KG1 (cell line): ENCODE measurements around the gene EMP3.

Experiments used
- DNase-seq: peaks from one replicate; lab custom pipeline; 2025; lab: John Stamatoyannopoulos, UW

EMP3 gene

DNA sequence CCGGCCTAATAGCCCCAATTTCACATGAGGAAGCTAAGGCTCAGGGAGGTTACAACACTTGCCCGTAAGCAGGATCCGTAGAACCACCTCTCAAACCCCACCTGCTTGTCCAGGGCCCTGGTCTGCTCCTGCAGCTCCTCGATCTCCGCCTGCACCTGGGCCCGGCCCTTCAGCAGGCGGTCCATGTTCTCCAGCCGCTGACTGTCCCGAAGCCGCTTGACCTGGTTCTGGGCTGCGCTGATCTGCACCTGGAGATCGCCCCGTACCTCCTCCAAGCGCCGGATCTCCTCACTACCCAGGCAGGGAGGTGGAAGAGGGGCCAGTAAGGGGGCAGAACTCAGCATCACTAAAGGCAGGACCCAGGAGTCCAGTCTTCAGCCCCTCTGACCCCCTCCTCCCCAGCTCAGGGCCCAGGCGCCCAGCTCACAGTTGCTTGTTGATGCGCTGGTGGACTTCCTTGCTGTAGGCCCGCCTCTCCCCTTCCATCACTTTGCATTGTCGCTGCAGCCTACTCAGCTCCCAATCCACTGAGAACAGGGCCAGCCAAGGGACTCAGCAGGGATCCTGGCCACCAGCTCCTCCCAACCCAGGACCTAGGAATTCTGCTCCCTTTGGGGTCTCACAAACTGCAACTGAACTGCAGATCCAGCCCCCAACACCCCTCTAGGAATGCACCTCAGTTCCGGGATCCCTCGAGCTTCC, 6.9 kb upstream of the EMP3 start:
- no peak for DNase-seq

DNA sequence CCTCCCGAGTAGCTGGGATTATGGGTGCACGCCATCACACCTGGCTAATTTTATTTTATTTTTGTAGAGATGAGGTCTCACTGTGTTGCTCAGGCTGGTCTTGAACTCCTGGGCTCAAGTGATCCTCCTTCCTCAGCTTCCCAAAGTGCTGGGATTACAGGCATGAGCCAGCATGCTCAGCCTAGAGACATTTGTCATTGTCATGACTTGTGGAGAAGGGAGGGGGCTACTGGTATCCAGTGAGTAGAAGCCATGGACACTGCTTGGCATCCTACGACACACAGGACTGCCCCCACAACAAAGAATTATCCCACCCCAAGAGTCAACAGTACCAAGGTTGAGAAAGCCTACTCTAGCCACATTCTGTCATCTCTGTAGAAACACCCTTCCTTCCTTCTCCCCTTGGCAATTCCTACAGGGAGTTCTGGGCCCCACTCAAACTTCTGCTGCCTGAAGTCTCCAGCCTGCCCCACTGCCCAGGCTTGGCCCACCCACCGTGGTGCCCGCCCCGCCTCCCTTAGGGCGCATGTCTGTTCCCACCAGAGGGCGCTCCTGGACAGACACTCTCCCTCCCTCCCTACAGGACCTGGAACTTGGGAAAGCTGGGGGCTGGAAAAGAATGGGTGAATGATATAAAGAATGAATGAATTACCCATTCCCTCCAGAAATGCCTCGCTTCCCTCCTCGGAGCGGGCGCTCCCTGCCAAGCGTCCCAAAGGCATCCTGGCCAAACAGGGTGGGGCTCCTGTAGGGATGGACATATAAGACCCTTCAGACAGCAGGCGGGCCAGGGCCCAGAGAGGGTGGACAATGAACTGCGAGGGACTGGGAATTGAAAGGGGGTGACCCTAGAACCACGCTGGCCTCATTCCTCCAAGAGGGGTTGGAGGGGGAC, 5.5 kb upstream of the EMP3 start:
- peak; percentile 64 for DNase-seq

DNA sequence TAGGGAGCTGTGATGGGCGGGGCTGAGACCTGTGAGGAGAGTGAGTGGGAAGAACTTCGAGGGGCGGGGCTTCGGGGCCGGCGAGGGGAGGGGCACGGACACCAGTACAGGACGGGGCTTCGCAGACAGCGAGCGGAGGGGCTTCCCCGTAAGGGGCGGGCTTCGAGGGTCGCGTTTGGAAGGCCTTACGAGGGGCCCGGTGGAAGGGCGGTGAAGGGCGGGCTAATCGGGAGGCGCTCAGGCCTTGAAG, 4.1 kb upstream of the EMP3 start:
- peak; percentile 18 for DNase-seq

DNA sequence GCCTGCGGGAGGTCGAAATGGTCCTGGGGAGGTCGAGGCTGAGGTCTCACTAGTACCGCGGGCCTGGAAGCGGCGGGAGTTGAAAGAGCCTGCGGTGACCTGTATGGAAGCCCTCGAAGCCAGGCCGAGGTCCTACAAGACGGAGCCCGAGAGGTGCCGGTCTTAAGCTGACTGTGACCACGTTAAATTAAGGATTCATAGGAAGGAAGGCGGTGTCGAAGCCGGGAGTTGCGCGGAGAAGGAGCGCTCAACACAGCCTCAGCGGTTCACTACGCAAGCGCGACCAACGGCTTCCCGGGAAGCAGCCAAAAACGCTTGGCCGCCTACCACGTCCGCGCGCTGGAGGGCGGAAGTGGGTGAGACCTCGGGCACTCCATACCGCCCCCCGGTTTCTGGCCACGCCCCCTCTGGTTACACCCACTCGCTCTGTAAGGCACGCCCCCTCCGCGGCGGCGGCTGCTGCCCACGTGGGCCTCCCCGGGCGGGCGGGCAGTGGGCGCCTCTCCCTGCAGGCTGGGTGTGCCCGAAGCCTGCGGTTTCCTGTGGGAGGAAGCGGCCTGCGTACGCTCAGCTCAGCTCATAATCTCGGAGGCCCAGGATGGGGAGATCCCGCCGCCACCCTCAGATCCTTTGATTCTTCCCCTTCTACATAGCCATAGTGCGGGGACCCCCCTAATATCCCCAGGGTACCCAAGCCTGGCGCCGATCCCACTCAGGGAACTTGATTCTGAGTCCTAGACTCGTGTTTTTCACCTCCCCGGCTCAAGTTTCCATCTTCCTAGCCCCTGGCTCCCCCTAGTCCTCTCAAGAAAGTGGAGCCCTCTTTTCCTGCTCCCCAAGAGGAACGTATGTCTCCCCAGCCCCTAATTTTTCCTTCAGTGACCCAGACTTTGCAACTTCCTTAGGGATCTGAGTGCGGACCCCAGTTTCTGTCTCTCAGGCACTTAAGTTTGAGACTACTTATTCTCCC, 3.4 kb upstream of the EMP3 start:
- peak; percentile 97 for DNase-seq

DNA sequence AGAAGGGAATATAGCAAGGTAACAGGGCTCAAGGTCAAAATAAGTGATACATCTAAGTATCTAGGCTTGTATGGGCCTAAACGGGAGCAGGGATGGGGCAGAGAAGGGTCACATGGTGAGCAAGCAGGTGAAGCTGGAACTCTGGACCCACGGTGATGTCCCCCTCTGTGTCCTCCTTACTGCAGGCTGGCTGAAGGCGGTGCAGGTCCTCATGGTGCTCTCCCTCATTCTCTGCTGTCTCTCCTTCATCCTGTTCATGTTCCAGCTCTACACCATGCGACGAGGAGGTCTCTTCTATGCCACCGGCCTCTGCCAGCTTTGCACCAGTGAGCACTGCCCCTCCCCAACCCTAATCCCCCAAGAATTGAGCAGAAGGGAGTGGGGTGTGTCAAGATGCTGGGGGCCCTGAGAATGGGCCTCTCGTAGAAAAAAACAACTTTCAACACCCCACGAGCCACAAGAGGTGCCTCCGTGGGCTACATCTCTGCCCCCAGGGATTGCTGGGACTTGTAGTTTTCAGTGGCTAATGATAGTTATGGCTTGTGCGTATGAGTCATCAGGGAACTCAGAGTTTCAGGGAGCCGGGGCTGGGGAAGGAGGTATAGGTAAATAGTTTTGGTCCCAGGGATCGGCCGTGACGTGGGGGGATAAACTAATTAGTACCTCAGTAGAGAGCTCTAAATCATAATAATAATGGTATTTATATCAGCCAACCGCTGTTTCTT, 4.0 kb downstream of the EMP3 start:
- DNase-seq = peak; percentile 23

DNA sequence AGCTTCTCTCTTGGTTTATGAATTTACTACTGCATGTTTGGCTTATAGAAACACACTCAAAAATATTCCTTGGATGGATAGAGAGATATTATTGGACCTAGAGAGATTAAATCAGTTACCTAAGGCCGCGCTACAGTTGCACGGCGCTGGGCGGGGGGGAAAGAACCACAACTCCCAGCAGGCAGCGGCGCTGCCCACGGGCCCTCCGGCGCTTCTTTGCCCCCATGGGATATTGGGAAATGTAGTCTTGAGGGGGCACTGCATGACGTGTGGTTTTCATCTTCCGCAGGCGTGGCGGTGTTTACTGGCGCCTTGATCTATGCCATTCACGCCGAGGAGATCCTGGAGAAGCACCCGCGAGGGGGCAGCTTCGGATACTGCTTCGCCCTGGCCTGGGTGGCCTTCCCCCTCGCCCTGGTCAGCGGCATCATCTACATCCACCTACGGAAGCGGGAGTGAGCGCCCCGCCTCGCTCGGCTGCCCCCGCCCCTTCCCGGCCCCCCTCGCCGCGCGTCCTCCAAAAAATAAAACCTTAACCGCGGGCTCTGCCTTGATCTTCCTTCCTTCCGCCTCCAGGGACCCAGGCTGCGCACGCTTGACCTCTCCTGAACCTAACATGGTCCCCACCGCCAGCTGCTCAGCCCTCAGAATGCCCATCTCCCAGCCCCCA, 4.8 kb downstream of the EMP3 start:
- peak; percentile 84 for DNase-seq

DNA sequence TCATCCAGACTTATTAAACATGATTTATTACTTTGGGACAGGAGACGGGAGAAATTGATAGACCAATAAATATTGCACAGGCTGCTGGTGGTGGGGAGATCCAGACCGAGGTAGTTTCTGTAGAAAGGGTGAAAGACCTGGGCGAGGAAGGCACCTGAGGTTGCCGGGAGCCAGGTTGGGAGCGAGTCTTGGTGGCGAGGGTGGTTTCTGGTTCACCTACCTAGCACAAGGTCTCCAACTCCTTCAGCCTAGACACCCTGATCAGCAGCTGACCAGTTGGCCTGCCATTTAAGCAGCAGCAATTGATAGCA, 7.0 kb downstream of the EMP3 start:
- peak; percentile 16 for DNase-seq

DNA sequence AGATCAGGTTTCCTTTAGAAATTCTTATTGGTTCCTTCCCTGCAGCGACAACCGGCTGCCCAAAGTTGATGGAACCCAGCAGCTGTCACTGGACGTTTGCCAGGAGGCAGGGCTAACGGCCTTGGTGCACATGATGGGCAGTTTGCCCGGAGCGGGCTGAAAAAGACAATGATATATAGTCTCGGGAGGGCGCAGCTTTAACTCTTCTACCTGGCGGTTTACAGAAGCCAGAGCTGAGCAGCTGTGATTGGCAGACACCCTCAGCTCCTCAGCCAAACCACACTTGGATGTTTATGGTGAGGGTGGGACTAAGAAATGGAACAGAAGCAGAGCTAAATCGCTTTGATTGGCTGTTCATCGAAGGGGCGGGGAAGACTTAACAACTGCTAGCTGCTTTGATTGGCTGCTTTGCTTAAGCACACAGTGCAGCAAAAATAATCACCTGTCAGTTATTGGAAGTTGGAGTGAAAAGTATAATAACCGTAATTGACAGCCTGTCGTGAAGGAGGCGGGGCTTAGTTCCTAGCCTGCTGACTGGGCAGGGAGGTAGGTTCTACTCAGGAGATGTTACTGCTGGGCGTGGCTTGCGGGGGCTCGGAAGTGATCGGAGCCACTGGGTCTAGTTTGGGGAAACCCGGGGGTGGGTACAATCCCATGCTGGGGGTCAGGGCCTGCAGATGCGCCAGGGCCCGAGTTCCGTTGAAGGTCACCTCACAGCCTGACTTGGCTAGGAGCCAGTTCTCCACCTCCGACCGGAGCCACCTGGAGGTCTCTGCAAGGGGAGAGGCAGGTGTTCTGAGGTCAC, 7.5 kb downstream of the EMP3 start:
- DNase-seq = peak; percentile 88

DNA sequence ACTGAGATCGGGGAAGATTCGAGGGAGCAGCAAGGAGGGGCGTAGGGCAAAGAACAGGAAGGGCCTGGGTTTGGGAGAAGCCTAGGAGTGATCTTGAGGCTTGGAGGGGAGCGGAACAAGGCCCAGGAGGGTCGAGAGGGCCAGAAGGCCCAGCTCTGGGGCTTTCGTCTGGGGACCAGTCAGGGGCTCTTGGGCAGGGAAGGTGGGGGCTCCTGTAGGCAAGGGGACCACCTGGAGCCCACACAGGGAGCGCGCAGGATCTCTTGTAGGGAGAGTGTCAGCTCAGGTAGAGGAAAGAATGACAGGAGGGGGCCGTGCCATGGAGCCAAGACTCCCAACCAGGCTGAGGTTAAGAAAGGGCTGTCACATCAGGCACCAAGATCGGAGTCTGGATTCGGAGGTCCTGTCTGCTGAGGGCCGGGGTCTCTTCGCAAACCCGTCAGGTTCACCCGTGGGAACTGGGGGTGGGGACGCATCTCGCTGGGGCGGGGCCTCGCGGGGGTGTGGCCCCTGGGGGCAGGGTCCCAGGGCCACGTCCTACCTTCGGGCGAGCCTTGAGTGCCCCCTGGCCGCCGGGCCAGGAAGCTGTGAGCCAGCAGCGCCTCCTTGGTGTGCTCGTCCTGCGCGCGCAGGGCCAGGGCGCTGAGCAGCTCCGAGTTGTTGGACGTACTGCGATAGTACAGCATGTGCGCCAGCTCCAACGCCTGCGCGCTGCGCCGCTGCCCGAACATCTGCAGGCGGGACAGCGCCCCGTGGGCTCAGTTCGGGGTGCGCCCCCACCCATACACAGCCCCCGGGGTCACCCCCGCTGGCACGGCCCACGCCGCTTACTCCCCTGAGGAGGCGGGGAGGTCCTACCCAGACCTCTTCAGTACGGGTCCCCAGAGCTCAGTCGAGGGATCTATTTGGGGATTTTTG, 8.4 kb downstream of the EMP3 start:
- peak; percentile 85 for DNase-seq

DNA sequence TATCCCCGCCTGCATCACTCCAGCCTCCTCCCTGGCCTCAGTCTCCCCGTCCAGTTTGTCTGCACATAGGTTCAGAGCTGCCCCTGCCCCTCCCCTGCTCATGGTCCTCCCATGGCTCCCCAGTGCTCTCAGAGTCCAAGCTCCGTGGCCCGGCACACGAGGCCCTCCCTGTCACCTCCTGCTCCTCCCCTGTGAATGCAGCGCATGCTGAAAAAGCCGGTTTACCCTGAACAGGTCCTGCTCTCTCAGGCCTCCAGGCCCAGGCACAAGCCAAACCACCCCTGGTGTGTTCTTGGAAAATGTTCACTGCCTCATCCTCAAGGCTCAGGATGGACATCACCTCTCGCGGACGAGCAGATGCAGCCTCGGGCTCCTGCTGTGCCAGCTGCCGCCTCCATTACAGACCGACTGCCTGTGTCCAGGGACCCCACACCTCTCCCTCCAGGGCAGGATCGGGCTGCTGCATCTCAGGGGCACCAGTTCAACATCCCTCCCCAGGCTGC, 13.0 kb downstream of the EMP3 start:
- DNase-seq = no peak

DNA sequence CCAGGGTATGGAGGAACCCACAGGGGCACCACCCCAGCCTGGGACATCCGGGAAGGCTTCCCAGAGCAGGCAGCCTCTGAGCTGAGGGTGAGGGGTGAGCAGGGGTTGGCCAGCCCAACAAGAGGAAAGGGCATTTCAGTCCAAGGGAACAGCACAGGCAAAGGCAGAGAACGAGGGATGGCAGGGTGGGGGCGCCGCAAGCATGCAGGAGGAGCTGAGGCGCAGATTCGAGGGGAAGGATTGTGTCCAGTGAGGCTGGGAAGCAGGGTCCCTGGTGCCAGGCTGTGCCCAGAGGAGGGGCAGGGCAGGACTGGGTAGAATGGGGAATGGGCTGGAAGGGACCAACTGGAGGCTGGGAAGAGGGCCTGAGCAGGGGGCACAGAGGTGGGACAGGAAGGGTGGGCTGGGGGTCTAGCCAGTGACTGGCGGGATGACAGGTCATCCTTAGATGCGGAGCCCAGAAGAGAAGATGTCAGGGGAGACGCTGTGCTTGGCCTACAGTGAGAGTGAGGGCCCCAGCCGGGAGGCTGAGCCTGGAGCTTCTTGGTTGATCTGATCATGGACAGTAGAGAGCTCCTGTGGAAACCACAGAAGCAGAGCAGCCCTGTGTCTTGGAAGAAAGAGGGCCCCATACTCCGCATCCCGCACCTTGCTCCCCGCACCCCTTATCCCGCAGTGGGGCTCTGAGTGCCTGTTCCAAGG, 13.6 kb downstream of the EMP3 start:
- no peak for DNase-seq

DNA sequence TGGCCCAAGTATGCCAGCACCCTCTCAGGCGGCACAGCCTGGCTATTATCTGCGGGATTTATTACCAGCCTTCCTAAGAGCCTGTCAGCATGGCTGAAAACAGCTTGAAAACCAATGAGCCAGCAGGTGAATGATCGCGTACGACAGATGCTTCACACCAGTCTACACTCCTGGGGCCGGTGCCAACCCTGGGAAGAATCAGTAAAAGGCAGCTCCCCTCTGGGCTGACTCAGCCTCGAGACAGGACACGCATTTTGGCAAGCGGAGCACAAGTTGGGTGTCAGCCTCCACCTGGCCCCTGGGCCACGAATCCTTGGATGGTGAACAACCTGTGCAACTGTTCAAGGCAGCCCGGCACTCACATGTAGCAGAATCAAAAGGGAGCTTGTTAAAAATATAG, 15.6 kb downstream of the EMP3 start:
- DNase-seq = no peak

DNA sequence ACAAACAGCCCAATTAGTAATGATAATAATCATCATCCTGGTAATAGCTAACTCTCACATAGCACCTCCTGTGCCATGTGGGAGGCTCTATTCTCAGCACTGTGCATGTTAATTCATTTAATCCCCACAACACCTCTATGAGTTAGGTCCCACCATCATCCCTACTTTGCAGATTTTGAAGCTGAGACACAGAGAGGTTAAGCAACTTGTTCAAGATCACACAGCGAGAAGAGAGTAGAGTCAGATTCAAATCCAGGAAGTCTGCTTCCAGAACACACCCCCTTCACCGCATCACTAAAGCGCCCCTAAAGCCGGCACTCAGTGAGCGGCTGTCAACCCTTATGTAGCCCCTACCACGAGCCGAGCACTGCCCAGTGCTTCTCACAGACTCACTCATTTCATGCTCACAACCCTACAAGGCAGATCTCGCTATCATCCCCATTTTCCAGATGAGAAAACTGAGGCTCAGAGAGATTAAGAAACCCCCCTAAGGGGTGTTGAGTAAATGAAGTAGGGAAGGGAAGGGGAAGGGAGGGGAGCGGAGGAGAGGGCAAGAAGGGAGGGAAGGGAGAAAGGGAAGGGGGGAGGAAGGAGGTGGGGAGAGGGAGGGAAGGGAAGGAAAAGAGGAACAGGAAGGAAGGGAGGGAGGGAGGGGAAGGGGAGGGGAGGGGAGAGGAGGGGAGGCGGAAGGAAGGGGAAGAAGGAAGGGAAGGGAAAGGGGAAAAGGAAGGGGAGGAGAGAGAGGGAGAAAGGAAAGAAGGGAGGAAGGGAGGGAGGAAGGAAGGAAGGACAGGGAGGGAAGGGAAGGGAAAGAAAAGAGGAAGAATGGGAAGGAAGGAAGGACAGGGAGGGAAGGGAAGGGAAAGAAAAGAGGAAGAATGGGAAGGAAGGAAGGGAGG, 16.4 kb downstream of the EMP3 start:
- no peak for DNase-seq

DNA sequence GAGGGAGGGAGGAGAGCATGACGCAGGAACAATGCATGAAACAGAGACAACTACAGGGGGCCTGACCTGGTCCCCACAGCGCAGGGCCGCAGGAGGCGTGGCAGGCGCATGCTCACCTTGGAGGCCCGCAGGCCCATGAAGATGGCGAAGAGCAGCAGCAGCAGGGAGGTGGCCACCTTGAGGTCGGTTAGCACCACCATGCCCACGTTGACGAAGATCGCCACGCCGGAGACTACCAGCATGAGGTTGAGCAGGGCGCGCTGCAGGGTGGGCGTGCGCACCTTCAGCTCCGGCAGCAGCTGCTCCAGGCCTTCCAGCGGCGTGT, 17.0 kb downstream of the EMP3 start:
- DNase-seq = no peak

DNA sequence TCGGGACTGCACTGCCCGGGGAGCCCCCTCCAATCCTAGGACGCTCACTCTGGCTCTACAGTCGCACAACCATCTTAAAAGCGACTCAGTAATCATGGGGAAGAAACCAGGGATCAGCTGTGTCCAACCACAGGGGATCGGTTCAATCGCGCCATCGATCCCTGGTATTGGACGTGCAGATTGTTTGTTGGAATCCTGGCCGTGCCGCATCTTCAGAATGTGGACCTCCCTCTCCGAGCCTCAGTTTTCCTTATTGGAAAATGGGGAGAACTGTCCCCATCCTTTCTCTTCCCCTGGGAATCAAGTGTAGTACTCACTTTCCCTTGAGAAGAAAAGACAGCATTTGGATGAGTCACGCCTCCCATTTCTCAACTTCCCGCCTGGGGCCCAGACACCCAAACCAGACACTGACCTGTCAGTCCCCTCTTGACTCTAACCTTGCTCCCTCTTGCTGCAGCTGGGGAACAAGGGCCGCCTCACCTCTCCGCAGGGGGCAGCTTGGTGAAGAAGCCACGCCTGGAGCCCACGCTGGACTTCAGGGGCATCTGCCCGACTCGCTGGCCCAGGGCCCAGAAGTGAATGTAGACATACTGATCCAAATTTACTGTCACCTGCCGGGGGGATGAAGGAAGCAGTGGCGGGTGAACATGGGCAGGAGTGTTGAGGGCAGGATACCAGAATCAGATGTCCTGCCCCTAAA, 17.6 kb downstream of the EMP3 start:
- DNase-seq = no peak

DNA sequence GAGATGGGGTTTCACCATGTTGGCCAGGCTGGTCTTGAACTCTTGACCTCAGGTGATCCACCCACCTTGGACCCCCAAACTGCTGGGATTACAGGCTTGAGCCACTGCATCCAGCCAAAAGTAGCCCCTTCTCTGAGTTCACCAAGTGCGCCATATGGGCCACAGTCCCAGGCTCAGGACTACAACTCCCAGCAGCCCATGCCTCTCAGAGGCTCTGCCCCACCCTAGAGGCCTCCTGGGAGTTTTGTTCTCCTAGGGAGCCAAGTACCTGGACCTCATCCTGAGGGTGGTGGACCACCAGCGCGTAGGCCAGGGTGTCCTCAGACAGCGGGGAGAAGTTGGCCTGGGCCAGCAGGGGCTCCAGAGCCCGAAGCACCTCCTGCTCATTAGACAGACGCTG, 19.5 kb downstream of the EMP3 start:
- DNase-seq = no peak

DNA sequence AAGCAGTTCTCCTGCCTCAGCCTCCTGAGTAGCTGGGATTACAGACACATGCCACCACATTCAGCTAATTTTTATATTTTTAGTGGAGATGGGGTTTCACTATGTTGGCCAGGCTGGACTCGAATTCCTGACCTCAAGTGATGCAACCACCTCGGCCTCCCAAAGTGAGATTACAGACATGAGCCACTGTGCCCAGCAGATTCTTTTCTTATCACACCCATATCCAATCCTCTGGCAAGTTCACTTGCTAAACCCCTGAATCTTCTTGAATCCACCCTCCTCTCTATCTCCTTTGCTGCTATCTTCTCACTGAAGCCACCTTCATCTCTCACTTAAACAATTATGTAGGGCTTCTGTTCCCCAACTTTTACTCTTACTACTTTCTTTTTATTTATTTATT, 20.8 kb downstream of the EMP3 start:
- no peak for DNase-seq
